ENCODE data around the gene RELA. TPM values are rescaled to one million over a fixed set of nuclear protein-coding genes. Genes with fewer than 3 reads are reported as not detected.

The RELA gene
- total RNA-seq, 1 experiment from 2014 or later = 99.3 TPM

GRCh38 chr11:65633390-65634108 is 29.2 kb downstream of the RELA start:
- POLR2A ChIA-PET (ENCODE audit: low non-redundant PET) = no interaction called here
- intact Hi-C loops (cut with micrococcal nuclease; ENCODE audit: unreplicated experiment) = no loop called here
- CTCF ChIA-PET = interaction anchor here (0.6 kb wide), 2 partner anchors 92 to 184 kb away, joined by 5 to 7 read pairs; no protein-coding TSS in a partner anchor

DNA sequence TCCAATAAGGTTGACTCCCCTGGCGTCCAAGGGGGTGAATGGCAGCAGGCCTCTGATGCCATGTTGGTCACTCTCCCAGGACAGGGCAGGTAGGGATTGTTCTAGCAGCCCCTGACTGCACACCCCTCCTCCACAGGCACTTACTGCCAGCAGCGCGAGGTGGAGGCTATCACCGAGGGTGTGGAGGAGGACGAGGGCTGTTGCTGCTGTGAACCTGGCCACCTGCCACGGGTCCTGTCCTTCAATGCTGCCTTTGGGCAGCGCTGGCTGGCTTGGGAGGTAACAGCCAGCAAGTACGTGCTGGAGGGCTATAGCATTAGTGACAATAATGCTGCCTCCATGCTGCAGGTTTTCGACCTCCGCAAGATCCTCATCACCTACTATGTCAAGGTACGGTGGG is 32.5 kb downstream of the RELA start:
- BruUV-seq (replicated peaks) = no TSS peak
- no peaks in the 10 kb centered on the region for H3K27me3 ChIP-seq (replicated peaks; ENCODE audit: insufficient read depth, low read depth, low read length, poor library complexity)
- no peaks in the 10 kb centered on the region for H3K9me3 ChIP-seq (ENCODE audit: low read depth, low read length, poor library complexity, severe bottlenecking)
- no peak for DNase-seq (ENCODE audit: low spot score)
- ChIA-PET POLR2A (ENCODE audit: low non-redundant PET) (no interaction called here), CTCF (no interaction called here)
- H3K4me3 ChIP-seq (ENCODE audit: low read depth, low read length, poor library complexity, severe bottlenecking) = no peak overlapping the region
- no peaks in the 10 kb centered on the region for H3K4me1 ChIP-seq (ENCODE audit: insufficient read depth, low read length, poor library complexity, severe bottlenecking)
- intact Hi-C loops (cut with micrococcal nuclease; ENCODE audit: unreplicated experiment) = no loop called here
- H3K36me3 ChIP-seq (ENCODE audit: insufficient read depth, low read length, poor library complexity, severe bottlenecking) = peaks cover 63% of the 10 kb centered on the region
- no peak for TF ChIP-seq EZH2 (IDR thresholded peaks at IDR 0.05; ENCODE audit: borderline replicate concordance, low read depth, low read length, poor library complexity, severe bottlenecking)
- TF ChIP-seq, protein P1, sequence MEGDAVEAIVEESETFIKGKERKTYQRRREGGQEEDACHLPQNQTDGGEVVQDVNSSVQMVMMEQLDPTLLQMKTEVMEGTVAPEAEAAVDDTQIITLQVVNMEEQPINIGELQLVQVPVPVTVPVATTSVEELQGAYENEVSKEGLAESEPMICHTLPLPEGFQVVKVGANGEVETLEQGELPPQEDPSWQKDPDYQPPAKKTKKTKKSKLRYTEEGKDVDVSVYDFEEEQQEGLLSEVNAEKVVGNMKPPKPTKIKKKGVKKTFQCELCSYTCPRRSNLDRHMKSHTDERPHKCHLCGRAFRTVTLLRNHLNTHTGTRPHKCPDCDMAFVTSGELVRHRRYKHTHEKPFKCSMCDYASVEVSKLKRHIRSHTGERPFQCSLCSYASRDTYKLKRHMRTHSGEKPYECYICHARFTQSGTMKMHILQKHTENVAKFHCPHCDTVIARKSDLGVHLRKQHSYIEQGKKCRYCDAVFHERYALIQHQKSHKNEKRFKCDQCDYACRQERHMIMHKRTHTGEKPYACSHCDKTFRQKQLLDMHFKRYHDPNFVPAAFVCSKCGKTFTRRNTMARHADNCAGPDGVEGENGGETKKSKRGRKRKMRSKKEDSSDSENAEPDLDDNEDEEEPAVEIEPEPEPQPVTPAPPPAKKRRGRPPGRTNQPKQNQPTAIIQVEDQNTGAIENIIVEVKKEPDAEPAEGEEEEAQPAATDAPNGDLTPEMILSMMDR (conservative IDR thresholded peaks at IDR 0.05; ENCODE audit: low read depth, low read length) = no peak
- no peak overlapping the region for H3K27ac ChIP-seq (ENCODE audit: low read depth, low read length, poor library complexity, severe bottlenecking)

More at GRCh38 chr11:65633390-65634108, 29.2 kb downstream of the RELA start:
- H3K27ac ChIP-seq (ENCODE audit: low read depth, low read length, poor library complexity, severe bottlenecking) = no peak overlapping the region
- no peak overlapping the region for H3K4me3 ChIP-seq (ENCODE audit: low read depth, low read length, poor library complexity, severe bottlenecking)
- no peak for DNase-seq (ENCODE audit: low spot score)
- no TSS peak for BruUV-seq (replicated peaks)
- H3K4me1 ChIP-seq (ENCODE audit: insufficient read depth, low read length, poor library complexity, severe bottlenecking) = peaks cover 8% of the 10 kb centered on the region
- no peak for TF ChIP-seq EZH2 (IDR thresholded peaks at IDR 0.05; ENCODE audit: borderline replicate concordance, low read depth, low read length, poor library complexity, severe bottlenecking)
- TF ChIP-seq, protein P1 (conservative IDR thresholded peaks at IDR 0.05; ENCODE audit: low read depth, low read length) = no peak
- peaks cover 53% of the 10 kb centered on the region for H3K36me3 ChIP-seq (ENCODE audit: insufficient read depth, low read length, poor library complexity, severe bottlenecking)
- no peaks in the 10 kb centered on the region for H3K9me3 ChIP-seq (ENCODE audit: low read depth, low read length, poor library complexity, severe bottlenecking)
- H3K27me3 ChIP-seq (replicated peaks; ENCODE audit: insufficient read depth, low read depth, low read length, poor library complexity) = no peaks in the 10 kb centered on the region

- H3K27ac ChIP-seq (ENCODE audit: low read depth, low read length, poor library complexity, severe bottlenecking) = no peak overlapping the region
- TF ChIP-seq, protein P1 (conservative IDR thresholded peaks at IDR 0.05; ENCODE audit: low read depth, low read length) = no peak
- no TSS peak for BruUV-seq (replicated peaks)
- DNase-seq (ENCODE audit: low spot score) = no peak
- POLR2A ChIA-PET (ENCODE audit: low non-redundant PET) = no interaction called here
- no peaks in the 10 kb centered on the region for H3K27me3 ChIP-seq (replicated peaks; ENCODE audit: insufficient read depth, low read depth, low read length, poor library complexity)
- intact Hi-C loops (cut with micrococcal nuclease; ENCODE audit: unreplicated experiment) = loop anchor here (10.0 kb wide), 1 partner anchor 75 kb away; no protein-coding TSS in a partner anchor
- no peaks in the 10 kb centered on the region for H3K4me1 ChIP-seq (ENCODE audit: insufficient read depth, low read length, poor library complexity, severe bottlenecking)
- CTCF ChIA-PET = no interaction called here
- no peaks in the 10 kb centered on the region for H3K9me3 ChIP-seq (ENCODE audit: low read depth, low read length, poor library complexity, severe bottlenecking)
- peaks cover 57% of the 10 kb centered on the region for H3K36me3 ChIP-seq (ENCODE audit: insufficient read depth, low read length, poor library complexity, severe bottlenecking)
- H3K4me3 ChIP-seq (ENCODE audit: low read depth, low read length, poor library complexity, severe bottlenecking) = no peak overlapping the region
Observed at GRCh38 chr11:65629579-65629978, 33.1 kb downstream of the RELA start.
